HCT116 (cell line): ENCODE results near the gene DUSP2.

ENCODE experiments used
- CEBPB ChIP-seq: IDR thresholded peaks from 2 replicates; pipeline ENCODE4 v1.6.1; 2012; ENCODE audit warnings: low read depth
- CTCF ChIP-seq, 3 experiments: fragments of 200-600 bp in 1 of 3; sonication (generic) in 1 of 3; IDR thresholded peaks in 2 of 3; conservative IDR thresholded peaks in 1 of 3; 2 replicates each; pipeline ENCODE4 v1.5.1; 2012 to 2017; ENCODE audit warnings: low read depth in 2 of 3, low read length in 2 of 3, antibody characterized with exemption in 1 of 3, borderline replicate concordance in 1 of 3, control low read depth in 1 of 3, mild to moderate bottlenecking in 1 of 3, mixed read lengths in 1 of 3, mixed run types in 1 of 3, moderate library complexity in 1 of 3; ENCODE audit not compliant: insufficient read depth in 1 of 3
- EZH2 ChIP-seq: fragments of 200-600 bp; sonication (generic); IDR thresholded peaks from 2 replicates; pipeline ENCODE4 v1.6.1; 2017; ENCODE audit warnings: antibody characterized with exemption, mixed run types
- EZH2phosphoT487 ChIP-seq: fragments of 200-600 bp; IDR thresholded peaks from 2 replicates; pipeline ENCODE4 v1.6.1; 2018; ENCODE audit warnings: antibody characterized with exemption, borderline replicate concordance
- FOSL1 ChIP-seq: IDR thresholded peaks from 2 replicates; pipeline ENCODE4 v1.6.1; 2012; ENCODE audit warnings: low read depth
- POLR2A ChIP-seq: IDR thresholded peaks from 2 replicates; pipeline ENCODE4 v1.7.0; 2011; ENCODE audit warnings: borderline replicate concordance; ENCODE audit not compliant: insufficient read depth, insufficient read length; ENCODE audit errors: extremely low read depth
- RAD21 ChIP-seq: IDR thresholded peaks from 2 replicates; pipeline ENCODE4 v1.6.1; 2012; ENCODE audit warnings: low read depth, mild to moderate bottlenecking
- SP1 ChIP-seq: IDR thresholded peaks from 2 replicates; pipeline ENCODE4 v1.6.1; 2012; ENCODE audit warnings: low read depth
- YY1 ChIP-seq: IDR thresholded peaks from 2 replicates; pipeline ENCODE4 v1.6.1; 2011; ENCODE audit warnings: low read length, low read depth, moderate library complexity, mild to moderate bottlenecking; ENCODE audit not compliant: insufficient replicate concordance; ENCODE audit errors: extremely low read depth

GRCh38 chr2:96159084-96159830 lies 14.0 kb upstream of the DUSP2 start:
- TF ChIP-seq CTCF (IDR thresholded peaks at IDR 0.05 in 2 of 3, conservative IDR thresholded peaks at IDR 0.05 in 1 of 3; ENCODE audit: borderline replicate concordance in 1 of 3, insufficient read depth in 1 of 3, low read depth in 2 of 3, low read length in 2 of 3) (no peak), RAD21 (no peak), EZH2 (no peak), YY1 (no peak), SP1 (no peak), POLR2A (no peak), CEBPB (no peak), FOSL1 (no peak), EZH2phosphoT487 (no peak)
